DMS53 (cell line): ENCODE data around the gene PSME1.
"Not testable (repeated sequence)": the region's sequence is repeated elsewhere in the genome, so short reads cannot be mapped to it uniquely, and the experiment has no call there.

Experiments used
- DNase-seq: peaks from one replicate; lab custom pipeline; 2025; lab: John Stamatoyannopoulos, UW

The PSME1 gene

GRCh38 chr14:24105609-24106239 is 30.3 kb upstream of the PSME1 start:
- DNase-seq, result not testable (repeated sequence)

- DNase-seq, result no peak
These were observed 29.2 kb upstream of the PSME1 start for GRCh38 chr14:24106672-24107271.

GRCh38 chr14:24108336-24108874 is 27.6 kb upstream of the PSME1 start:
- no peak for DNase-seq

- DNase-seq, result no peak
These were observed 25.9 kb upstream of the PSME1 start for GRCh38 chr14:24110060-24110459.

GRCh38 chr14:24110523-24110922 is 25.5 kb upstream of the PSME1 start:
- no peak for DNase-seq

- no peak for DNase-seq
These were observed 22.6 kb upstream of the PSME1 start for GRCh38 chr14:24113379-24113800.

- DNase-seq, result peak; percentile 94
These were observed 22.0 kb upstream of the PSME1 start for GRCh38 chr14:24113801-24114531.

GRCh38 chr14:24114532-24115421 is 21.2 kb upstream of the PSME1 start, which contains the start of the genes DCAF11 and NRL:
TSS of gene DCAF11 (plus strand) at chr14:24114777. CDS start at chr14:24115595, 818 bp downstream.
TSS of gene NRL (minus strand) at chr14:24114949. CDS start at chr14:24082848, 32,101 bp downstream.
- peak; percentile 99 for DNase-seq

GRCh38 chr14:24115422-24116127 is 20.4 kb upstream of the PSME1 start:
- DNase-seq, result no peak

- no peak for DNase-seq
These were observed 19.7 kb upstream of the PSME1 start for GRCh38 chr14:24116128-24116814.

- no peak for DNase-seq
These were observed 18.8 kb upstream of the PSME1 start for GRCh38 chr14:24117179-24117578.

GRCh38 chr14:24119691-24120090 is 16.3 kb upstream of the PSME1 start:
- no peak for DNase-seq

GRCh38 chr14:24121210-24121609 is 14.8 kb upstream of the PSME1 start:
- no peak for DNase-seq

GRCh38 chr14:24122416-24122815 is 13.6 kb upstream of the PSME1 start:
- DNase-seq, result no peak

GRCh38 chr14:24122898-24123297 is 13.1 kb upstream of the PSME1 start:
- DNase-seq, result no peak

GRCh38 chr14:24123424-24124417 is 12.3 kb upstream of the PSME1 start:
- DNase-seq, result no peak

GRCh38 chr14:24126939-24127338 is 9.1 kb upstream of the PSME1 start:
- DNase-seq, result no peak

GRCh38 chr14:24127673-24128072 is 8.3 kb upstream of the PSME1 start:
- no peak for DNase-seq

- DNase-seq, result no peak
These were observed 6.5 kb upstream of the PSME1 start for GRCh38 chr14:24129410-24129998.
